Panc1 (cell line): ENCODE results near the gene KLF18.

Source experiments
- POLR2AphosphoS5 ChIP-seq: IDR thresholded peaks from 2 replicates; pipeline ENCODE4 v1.6.1; 2012; ENCODE audit warnings: mild to moderate bottlenecking, low read depth, low read length, moderate library complexity
- TCF7L2 ChIP-seq: IDR thresholded peaks from 2 replicates; pipeline ENCODE4 v1.6.1; 2011; ENCODE audit warnings: mild to moderate bottlenecking, low read depth, low read length, inconsistent platforms
- TF ChIP-seq, protein P1 (sequence below): fragments of 450-650 bp; IDR thresholded peaks from 2 replicates; pipeline ENCODE4 v1.5.1; 2017; ENCODE audit warnings: mild to moderate bottlenecking
- TF ChIP-seq, protein P2 (sequence below), 2 experiments: IDR thresholded peaks; 2 replicates each; pipeline ENCODE4 v1.6.1; 2011 to 2012; ENCODE audit warnings: low read depth in 2 of 2, control low read depth in 1 of 2, low read length in 1 of 2, mild to moderate bottlenecking in 1 of 2, moderate library complexity in 1 of 2; ENCODE audit not compliant: insufficient read depth in 1 of 2

DNA sequence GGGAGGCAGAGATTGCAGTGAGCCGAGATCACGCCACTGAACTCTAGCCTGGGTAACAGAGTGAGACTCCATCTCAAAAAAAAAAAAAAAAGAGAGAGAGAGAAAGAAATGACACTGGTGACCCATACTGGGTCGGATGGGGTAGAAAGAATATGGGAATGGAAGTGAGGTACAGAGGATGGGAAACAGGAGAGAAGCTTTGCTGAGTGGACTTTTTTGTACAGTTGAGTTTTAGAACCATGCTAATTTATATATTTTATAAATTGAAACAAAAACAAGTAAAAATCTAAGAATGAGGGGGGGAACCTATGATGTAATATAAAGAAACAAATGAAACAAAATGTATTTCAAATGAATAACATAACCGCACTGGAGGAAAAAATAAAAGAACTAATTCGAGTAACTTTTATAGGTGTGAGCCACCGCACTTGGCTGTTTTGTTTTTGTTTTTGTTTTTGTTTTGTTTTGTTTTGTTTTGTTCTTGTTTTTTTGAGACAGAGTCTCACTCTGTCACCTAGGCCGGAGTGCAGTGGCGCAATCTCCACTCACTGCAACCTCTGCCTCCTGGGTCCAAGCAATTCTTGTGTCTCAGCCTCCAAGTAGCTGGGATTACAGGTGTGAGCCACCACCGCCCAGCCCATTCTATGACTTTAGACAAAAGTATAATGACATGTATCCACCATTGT, 41.1 kb downstream of the KLF18 start:
- TF ChIP-seq, protein P1, sequence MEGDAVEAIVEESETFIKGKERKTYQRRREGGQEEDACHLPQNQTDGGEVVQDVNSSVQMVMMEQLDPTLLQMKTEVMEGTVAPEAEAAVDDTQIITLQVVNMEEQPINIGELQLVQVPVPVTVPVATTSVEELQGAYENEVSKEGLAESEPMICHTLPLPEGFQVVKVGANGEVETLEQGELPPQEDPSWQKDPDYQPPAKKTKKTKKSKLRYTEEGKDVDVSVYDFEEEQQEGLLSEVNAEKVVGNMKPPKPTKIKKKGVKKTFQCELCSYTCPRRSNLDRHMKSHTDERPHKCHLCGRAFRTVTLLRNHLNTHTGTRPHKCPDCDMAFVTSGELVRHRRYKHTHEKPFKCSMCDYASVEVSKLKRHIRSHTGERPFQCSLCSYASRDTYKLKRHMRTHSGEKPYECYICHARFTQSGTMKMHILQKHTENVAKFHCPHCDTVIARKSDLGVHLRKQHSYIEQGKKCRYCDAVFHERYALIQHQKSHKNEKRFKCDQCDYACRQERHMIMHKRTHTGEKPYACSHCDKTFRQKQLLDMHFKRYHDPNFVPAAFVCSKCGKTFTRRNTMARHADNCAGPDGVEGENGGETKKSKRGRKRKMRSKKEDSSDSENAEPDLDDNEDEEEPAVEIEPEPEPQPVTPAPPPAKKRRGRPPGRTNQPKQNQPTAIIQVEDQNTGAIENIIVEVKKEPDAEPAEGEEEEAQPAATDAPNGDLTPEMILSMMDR = no peak
- TF ChIP-seq, protein P2, sequence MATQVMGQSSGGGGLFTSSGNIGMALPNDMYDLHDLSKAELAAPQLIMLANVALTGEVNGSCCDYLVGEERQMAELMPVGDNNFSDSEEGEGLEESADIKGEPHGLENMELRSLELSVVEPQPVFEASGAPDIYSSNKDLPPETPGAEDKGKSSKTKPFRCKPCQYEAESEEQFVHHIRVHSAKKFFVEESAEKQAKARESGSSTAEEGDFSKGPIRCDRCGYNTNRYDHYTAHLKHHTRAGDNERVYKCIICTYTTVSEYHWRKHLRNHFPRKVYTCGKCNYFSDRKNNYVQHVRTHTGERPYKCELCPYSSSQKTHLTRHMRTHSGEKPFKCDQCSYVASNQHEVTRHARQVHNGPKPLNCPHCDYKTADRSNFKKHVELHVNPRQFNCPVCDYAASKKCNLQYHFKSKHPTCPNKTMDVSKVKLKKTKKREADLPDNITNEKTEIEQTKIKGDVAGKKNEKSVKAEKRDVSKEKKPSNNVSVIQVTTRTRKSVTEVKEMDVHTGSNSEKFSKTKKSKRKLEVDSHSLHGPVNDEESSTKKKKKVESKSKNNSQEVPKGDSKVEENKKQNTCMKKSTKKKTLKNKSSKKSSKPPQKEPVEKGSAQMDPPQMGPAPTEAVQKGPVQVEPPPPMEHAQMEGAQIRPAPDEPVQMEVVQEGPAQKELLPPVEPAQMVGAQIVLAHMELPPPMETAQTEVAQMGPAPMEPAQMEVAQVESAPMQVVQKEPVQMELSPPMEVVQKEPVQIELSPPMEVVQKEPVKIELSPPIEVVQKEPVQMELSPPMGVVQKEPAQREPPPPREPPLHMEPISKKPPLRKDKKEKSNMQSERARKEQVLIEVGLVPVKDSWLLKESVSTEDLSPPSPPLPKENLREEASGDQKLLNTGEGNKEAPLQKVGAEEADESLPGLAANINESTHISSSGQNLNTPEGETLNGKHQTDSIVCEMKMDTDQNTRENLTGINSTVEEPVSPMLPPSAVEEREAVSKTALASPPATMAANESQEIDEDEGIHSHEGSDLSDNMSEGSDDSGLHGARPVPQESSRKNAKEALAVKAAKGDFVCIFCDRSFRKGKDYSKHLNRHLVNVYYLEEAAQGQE (IDR thresholded peaks at IDR 0.05; ENCODE audit: insufficient read depth in 1 of 2, low read depth in 2 of 2, low read length in 1 of 2) = no peak
- TF ChIP-seq POLR2AphosphoS5 = no peak
- no peak for TF ChIP-seq TCF7L2
